PFSK-1 (cell line): Measurements from ENCODE around the gene PHF11.

ENCODE experiments used
- FOXP2 ChIP-seq: optimal IDR thresholded peaks from 2 replicates; pipeline ENCODE3; 2011; ENCODE audit warnings: borderline replicate concordance, control low read depth, inconsistent platforms; ENCODE audit not compliant: insufficient read depth; ENCODE audit errors: extremely low read length, extremely low read depth
- POLR2AphosphoS5 ChIP-seq: IDR thresholded peaks from 2 replicates; pipeline ENCODE4 v1.6.1; 2012; ENCODE audit warnings: low read depth, mild to moderate bottlenecking, control low read depth, low read length, moderate library complexity
- REST ChIP-seq, 2 experiments: IDR thresholded peaks; 2 replicates each; pipeline versions ENCODE4 v1.6.1 to v1.8.0; 2011 to 2012; ENCODE audit warnings: low read depth in 2 of 2, low read length in 2 of 2, control low read depth in 1 of 2, inconsistent platforms in 1 of 2, mild to moderate bottlenecking in 1 of 2, moderate library complexity in 1 of 2; ENCODE audit not compliant: insufficient read depth in 1 of 2
- SIN3A ChIP-seq: IDR thresholded peaks from 2 replicates; pipeline ENCODE4 v1.6.1; 2012; ENCODE audit warnings: mild to moderate bottlenecking, low read length, moderate library complexity, borderline replicate concordance; ENCODE audit not compliant: insufficient read depth
- TAF1 ChIP-seq: IDR thresholded peaks from 2 replicates; pipeline ENCODE4 v1.6.1; 2012; ENCODE audit warnings: low read length, control low read depth, borderline replicate concordance; ENCODE audit not compliant: insufficient read depth

PHF11 gene

DNA sequence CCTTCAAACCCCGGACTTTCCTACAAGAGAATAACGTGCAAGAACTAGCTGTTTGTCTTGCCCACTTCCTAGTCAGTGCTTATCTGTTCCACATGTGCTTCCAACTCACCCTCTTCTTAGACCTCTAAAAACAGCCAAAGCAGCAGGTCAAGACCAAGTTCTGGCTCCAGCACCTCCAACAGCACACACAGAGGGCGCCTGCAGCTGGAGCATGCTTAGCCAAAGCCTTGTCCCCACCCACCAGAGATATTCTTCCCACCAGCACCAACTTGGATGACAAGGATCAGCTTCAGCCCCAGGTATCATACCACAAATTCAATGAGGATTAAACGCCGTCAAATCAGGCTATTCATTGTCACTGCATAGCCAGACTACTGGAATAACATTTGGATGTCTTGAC lies 71.7 kb downstream of the PHF11 start:
- TF ChIP-seq TAF1 (no peak), REST (IDR thresholded peaks at IDR 0.05; ENCODE audit: insufficient read depth in 1 of 2, low read depth in 2 of 2, low read length in 2 of 2) (no peak), FOXP2 (no peak), POLR2AphosphoS5 (no peak), SIN3A (no peak)

GRCh38 chr13:49569993-49570689 lies 74.4 kb downstream of the PHF11 start:
- TF ChIP-seq FOXP2 = no peak
- no peak for TF ChIP-seq TAF1
- TF ChIP-seq POLR2AphosphoS5 = no peak
- no peak for TF ChIP-seq SIN3A
- no peak for TF ChIP-seq REST (IDR thresholded peaks at IDR 0.05; ENCODE audit: insufficient read depth in 1 of 2, low read depth in 2 of 2, low read length in 2 of 2)

DNA sequence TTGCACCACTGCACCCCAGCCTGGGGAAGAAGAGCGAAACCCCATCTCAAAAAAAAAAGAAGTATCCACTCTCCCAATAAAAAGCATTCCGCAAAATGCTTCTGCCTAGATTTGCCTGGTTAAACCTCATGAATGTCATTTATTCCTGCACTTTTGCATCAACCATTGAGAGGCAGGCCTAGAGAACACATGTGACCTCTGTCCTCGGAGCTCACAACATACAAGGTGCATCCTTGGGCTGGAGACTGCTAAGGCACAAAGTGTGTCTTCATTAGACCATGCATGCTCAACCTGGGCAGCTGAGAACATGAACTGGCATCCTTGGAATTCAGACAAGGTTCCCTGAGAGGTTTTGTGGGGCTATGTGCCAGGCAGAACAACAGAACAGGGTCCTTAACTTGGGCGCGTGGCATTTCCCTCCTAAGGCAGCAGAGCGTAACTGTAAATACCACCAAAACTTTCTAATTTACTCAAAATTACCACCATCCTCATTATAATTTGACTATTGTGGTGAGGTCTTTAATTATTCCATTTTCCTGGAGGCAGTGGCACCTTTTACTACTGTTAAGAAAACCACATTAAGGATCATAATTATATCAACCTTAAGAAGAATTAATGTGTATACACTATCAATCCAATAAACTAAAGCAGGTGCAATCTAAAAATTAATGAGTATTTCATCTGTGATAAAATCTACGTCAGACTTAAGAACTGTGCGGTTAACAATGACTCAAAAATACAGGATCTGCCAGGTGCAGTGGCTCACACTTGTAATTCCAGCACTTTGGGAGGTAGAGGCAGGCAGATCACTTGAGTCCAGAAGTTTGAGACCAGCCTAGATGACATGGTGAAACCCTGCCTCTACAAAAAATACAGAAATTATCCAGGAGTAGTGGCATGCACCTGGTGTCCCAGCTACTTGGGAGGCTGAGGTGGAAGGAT lies 75.8 kb downstream of the PHF11 start:
- TF ChIP-seq TAF1 (no peak), POLR2AphosphoS5 (no peak), REST (IDR thresholded peaks at IDR 0.05; ENCODE audit: insufficient read depth in 1 of 2, low read depth in 2 of 2, low read length in 2 of 2) (no peak), FOXP2 (no peak), SIN3A (no peak)
